Stimulated activated CD4-positive, alpha-beta T cell treated with anti-CD3 and anti-CD28 coated beads, TNF-alpha, amount 100 ng/mL, for 1 hour (primary cell): ENCODE measurements around the gene FXYD4.
A peak's percentile ranks its signal among the peaks of the same experiment; 100 is the strongest.
"Not testable (repeated sequence)": the region's sequence is repeated elsewhere in the genome, so short reads cannot be mapped to it uniquely, and the experiment has no call there.

ENCODE experiments used
- DNase-seq, 3 donors: peaks; one replicate each; pipeline ENCODE4 v3.0.0-alpha.2; 2020; ENCODE audit warnings: low read depth in 3 of 3, low spot score in 1 of 3

The FXYD4 gene

GRCh38 chr10:43371418-43371817, at the start of gene FXYD4:
Gene FXYD4 (plus strand): TSS chr10:43371636. CDS start chr10:43373747, 2,111 bp downstream.
- DNase-seq, result no peak

GRCh38 chr10:43322331-43322730, 49.1 kb upstream of the FXYD4 start:
- no peak for DNase-seq

GRCh38 chr10:43322769-43323168, 48.7 kb upstream of the FXYD4 start:
- DNase-seq, result peak; percentile 34 to 68 (median 63)

DNA sequence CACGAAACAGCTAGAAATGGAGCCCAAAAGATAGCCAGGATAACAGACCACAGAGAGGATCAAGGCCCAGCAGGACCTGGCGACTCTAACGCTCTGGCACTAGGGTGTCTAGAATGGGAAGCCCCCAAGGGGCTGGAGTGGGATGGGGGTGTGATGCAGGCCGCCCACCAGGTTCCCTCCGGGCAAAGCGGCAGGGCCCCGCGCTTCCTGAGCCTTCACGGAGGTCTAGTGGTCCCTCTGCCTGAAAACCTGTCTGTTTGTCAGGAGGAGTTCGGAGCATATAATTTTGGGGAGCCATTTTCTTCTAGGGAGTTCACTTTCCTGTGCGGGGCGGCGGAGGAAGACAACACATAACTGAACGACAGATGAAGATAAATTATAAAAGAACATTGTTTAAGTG, 48.2 kb upstream of the FXYD4 start:
- DNase-seq, result no peak

DNA sequence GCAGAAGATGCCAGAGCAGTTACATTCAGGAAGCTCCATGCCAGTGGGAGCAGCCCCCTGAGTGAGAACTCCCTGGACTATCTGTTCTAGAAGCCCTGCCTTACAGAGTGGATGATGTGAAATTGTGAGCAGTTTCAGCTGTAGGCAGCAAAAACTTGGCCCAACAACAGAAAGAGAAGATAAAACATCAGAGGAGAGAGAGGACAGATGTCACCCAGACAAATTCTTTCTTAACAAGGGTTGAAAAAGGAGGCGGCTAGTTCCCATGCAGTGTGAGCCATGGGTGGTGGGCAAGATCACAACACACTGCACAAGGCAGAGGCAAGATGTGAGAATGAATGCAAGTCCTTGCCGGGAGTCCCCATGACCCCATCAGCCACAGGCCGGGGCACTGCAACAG, 46.6 kb upstream of the FXYD4 start:
- no peak for DNase-seq

GRCh38 chr10:43327171-43327570, 44.3 kb upstream of the FXYD4 start:
- no peak for DNase-seq

DNA sequence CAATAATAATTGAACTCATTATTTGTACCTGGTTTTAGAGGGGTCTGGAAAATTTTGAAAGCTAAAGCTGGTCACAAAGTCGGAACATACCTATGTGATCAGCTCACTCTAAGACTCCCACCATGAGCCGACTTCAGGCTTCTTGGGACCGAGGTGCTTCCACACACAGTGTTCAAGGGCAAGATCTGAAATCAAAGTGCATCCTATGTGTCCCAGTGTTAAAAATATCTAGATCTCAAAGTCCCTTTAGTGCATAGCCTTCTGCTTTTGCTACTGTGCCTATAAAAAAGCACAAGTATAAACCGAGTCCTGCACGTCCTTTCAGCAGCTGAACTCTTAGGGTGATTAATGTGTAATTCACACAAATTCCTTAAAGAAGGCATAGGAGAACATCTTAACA, 43.5 kb upstream of the FXYD4 start:
- DNase-seq, result no peak

- DNase-seq, result not testable (repeated sequence)
Measured at GRCh38 chr10:43328810-43329209, 42.6 kb upstream of the FXYD4 start.

DNA sequence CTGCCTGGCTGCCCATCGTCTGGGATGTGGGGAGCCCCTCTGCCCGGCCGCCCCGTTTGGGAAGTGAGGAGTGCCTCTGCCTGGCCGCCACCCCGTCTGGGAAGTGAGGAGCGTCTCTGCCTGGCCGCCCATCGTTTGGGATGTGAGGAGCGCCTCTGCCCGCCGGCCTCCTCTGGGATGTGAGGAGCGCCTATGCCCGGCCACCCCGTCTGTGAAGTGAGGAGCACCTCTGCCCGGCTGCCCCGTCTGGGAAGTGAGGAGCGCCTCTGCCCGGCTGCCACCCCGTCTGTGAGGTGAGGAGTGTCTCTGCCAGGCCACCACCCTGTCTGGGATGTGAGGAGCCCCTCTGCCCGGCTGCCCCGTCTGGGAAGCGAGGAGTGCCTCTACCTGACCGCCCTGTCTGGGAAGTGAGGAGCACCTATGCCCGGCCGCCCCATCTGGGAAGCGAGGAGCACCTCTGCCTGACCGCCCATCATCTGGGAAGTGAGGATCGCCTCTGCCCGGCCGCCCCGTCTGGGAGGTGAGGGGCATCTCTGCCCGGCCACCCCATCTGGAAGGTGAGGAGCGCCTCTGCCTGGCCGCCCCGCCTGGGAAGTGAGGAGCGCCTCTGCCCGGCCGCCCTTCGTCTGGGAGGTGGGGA, 42.1 kb upstream of the FXYD4 start:
- not testable (repeated sequence) for DNase-seq

DNA sequence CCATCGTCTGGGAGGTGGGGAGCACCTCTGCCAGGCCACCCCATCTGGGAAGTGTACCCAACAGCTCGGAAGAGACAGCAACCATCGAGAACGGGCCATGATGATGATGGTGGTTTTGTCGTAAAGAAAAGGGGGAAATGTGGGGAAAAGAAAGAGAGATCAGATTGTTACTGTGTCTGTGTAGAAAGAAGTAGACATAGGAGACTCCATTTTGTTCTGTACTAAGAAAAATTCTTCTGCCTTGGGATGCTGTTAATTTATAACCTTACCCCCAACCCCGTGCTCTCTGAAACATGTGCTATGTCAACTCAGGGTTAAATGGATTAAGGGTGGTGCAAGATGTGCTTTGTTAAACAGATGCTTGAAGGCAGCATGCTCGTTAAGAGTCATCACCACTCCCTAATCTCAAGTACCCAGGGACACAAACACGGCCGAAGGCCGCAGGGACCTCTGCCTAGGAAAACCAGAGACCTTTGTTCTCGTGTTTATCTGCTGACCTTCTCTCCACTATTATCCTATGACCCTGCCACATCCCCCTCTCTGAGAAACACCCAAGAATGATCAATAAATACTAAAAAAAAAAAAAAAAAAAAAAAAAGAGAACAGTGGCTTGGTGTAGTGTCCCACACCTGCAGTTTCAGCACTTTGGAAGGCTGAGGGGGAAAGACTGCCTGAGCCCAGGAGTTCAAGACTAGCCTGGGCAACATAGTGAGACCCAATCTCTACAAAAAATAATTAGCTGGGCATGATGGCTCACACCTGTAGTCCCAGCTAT, 41.2 kb upstream of the FXYD4 start:
- DNase-seq, result not testable (repeated sequence)

DNA sequence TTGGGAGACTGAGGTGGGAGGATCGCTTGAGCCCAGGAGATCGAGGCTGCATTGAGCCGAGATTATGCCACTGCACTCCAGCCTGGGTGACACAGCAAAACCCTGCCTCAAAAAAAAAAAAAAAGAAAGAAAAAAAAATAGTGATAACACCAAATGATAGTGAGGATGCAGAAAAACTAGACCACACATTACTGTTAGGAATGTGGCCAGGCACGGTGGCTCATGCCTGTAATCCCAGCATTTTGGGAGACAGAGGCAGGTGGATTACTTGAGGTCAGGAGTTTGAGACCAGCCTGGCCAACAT, 40.7 kb upstream of the FXYD4 start:
- not testable (repeated sequence) for DNase-seq

DNA sequence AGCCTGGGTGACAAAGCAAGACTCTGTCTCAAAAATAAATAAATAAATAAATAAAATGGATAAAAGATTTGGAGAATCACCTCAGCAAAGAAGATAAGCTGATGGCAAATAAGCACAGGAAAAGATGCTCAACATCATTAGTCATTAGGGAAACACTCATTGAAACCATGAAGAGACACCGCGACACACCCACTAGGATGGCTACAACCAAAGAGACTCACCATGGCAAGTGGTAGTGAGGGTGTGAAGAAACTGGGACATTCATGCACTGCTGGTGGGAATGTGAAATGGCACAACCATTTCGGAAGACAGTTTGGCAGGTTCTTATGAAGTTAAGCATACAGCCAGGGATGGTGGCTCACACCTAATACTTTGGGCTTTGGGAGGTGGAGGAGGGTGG, 37.8 kb upstream of the FXYD4 start:
- DNase-seq, result no peak

DNA sequence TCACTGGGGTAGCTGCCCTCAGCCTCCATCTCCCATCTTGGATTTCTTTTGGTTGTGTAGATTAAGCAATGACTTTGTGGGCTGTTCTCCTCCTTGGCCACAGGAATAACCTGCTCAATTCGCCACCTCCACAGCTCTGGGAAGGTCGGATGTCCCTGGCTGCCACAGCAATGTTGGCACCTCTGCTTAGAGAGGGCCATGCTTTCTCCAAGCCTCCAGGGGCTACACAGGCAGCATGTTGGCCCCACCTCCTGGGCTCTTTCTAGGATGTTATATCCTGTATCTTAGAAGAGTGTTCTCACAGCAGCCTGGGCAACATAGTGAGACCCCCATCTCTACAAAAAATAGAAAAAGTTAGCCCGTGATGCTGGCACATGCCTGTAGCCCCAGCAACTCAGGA, 35.4 kb upstream of the FXYD4 start:
- DNase-seq, result no peak

GRCh38 chr10:43336641-43337318, 34.7 kb upstream of the FXYD4 start:
- DNase-seq, result no peak

GRCh38 chr10:43337536-43337935, 33.9 kb upstream of the FXYD4 start:
- DNase-seq, result not testable (repeated sequence)

- no peak for DNase-seq
Measured at GRCh38 chr10:43338117-43338516, 33.3 kb upstream of the FXYD4 start.

GRCh38 chr10:43339136-43339535, 32.3 kb upstream of the FXYD4 start:
- no peak for DNase-seq

DNA sequence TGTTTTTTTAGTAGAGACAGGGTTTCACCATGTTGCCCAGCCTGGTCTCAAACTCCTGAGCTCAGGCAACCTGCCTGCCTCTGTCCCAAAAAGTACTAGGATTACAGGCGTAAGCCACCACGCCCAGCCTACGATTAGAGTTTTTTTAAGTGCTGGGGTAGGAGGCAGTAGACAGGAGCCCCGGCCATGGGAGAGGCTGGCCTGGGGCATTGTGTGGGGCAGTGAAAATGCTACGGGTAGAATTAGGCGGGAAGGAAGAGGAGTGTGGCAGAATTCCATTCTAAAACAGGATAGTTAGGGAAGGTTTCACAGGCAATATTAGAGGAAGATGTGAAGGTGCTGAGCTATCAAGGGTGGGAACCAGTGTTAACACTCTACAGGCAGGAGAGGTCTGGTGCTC, 31.3 kb upstream of the FXYD4 start:
- no peak for DNase-seq

DNA sequence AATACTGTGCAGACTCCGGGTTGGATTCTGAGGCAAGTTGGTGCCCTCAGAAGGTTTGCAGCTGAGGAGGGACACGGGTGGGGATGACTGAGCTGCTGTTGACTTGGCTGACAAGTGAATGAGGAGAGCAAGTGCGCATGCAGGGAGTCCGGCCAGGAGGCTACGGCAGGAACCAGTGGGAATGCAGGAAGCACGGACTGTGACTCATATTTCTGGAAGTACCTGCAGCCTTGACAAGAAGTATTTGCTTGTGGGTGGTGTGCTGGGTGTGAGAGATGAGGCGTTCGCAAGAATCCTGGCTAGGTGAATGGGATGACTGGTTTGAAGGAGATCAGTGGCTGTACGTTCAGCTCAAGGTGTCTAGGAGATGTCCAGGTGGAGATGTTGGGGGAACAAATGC, 30.8 kb upstream of the FXYD4 start:
- DNase-seq, result no peak

DNA sequence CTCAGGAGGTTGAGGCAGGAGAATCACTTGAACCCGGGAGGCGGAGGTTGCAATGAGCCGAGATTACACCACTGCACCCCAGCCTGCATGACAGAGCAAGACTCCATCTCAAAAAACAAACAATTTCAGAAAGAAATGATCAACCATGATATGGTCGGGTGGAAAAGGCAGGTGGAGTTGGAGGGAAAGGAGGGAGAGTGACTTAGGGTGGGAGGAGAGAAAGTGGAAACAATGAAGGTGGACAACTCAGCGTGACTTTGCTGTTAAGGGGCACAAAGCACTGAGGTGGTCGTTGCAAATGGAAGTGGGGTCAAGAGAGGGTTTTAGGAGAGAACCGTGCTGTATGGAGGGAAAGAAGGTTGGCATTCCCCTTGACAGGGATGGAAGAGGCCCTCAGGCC, 30.0 kb upstream of the FXYD4 start:
- no peak for DNase-seq

- no peak for DNase-seq
Measured at GRCh38 chr10:43342279-43343125, 28.9 kb upstream of the FXYD4 start.

GRCh38 chr10:43343126-43343525, 28.3 kb upstream of the FXYD4 start:
- DNase-seq, result no peak
